GM20000 (cell line): ENCODE results near the gene ZNF341.

ENCODE experiments used
- DNase-seq: peaks from one replicate; pipeline ENCODE4 v3.0.0; 2012; ENCODE audit warnings: low spot score
- TF ChIP-seq, protein P1 (sequence below): IDR thresholded peaks from 2 replicates; pipeline ENCODE4 v1.5.1; 2012; ENCODE audit warnings: mild to moderate bottlenecking, control low read depth; ENCODE audit errors: extremely low read depth, missing control alignments

The ZNF341 gene

DNA sequence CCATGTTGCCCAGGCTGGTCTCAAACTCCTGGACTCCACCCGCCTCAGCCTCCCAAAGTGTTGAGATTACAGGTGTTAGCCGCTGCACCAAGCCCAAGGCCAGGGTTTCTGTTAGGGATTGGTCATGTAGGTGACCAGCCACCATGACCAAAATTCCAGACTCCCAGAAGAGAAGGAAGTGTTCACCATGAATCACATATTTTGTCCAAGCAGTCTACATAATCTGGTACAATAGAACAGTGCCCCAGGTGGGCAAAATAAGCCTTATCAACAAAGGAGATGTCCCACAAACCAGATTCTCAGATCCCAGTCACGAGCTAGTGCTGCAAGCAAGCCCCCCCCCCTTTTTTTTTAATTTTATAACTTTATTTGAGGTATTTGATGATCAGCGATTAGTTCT is 20.0 kb downstream of the ZNF341 start:
- no peak for DNase-seq
- TF ChIP-seq, protein P1, sequence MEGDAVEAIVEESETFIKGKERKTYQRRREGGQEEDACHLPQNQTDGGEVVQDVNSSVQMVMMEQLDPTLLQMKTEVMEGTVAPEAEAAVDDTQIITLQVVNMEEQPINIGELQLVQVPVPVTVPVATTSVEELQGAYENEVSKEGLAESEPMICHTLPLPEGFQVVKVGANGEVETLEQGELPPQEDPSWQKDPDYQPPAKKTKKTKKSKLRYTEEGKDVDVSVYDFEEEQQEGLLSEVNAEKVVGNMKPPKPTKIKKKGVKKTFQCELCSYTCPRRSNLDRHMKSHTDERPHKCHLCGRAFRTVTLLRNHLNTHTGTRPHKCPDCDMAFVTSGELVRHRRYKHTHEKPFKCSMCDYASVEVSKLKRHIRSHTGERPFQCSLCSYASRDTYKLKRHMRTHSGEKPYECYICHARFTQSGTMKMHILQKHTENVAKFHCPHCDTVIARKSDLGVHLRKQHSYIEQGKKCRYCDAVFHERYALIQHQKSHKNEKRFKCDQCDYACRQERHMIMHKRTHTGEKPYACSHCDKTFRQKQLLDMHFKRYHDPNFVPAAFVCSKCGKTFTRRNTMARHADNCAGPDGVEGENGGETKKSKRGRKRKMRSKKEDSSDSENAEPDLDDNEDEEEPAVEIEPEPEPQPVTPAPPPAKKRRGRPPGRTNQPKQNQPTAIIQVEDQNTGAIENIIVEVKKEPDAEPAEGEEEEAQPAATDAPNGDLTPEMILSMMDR, result no peak

DNA sequence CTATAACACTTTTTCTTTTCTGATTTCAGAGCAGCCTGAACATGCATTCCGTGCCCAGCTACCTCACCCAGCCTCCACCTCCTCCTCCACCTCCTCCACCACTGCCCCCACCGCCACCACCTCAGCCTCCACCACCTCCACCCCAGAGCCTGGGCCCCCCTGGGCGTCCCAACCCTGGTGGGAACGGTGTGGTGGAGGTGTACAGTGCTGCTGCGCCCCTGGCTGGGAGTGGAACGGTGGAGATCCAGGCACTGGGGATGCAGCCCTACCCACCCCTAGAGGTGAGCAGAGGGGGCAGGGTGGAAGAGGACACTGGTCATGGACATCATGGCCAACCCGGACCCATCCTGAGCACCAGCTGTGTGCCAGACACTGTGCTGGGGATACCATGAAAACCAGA is 21.3 kb downstream of the ZNF341 start:
- TF ChIP-seq, protein P1, result no peak
- DNase-seq, result no peak

DNA sequence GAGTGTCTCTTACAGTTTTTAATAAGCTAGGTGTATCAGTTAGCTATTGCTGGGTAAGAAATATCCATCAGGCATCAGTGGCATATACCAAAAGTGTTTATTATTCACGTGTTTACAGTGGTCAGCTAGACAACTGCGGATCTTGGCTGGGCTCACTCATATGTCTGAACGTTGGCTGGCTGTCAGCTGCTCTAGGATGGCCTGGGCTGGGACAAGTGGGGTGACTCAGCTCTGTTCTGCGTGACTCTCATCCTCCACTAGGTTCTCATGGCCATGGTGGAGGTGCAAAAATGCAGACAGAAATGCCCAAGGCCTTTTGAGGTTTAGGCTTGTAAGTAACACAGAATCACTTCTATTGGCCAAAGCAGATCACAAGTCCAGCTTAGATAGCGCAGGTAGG is 22.0 kb downstream of the ZNF341 start:
- TF ChIP-seq, protein P1, result no peak
- DNase-seq, result no peak

DNA sequence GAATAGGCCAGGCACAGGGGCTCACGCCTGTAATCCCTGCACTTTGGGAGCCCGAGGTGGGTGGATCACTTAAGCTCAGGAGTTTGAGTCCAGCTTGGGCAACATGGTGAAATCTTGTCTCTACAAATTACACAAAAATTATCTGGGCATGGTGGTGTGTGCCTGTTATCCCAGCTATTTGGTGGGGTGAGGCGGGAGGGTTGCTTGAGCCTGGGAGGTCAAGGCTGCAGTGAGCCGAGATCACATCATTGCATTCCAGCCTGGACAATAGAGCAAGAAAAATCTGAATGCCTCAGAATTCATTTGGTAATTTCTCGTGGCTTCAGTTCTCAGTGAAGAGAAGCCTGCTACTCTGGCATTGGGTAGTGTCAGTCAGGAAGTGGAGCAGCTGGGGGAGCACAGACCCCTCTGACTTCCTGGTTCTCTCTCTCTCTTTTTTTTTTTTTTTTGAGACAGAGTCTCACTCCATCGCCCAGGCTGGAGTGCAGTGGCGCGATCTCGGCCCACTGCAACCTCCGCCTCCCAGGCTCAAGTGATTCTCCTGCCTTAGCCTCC is 24.2 kb downstream of the ZNF341 start:
- DNase-seq, result peak; percentile 40

DNA sequence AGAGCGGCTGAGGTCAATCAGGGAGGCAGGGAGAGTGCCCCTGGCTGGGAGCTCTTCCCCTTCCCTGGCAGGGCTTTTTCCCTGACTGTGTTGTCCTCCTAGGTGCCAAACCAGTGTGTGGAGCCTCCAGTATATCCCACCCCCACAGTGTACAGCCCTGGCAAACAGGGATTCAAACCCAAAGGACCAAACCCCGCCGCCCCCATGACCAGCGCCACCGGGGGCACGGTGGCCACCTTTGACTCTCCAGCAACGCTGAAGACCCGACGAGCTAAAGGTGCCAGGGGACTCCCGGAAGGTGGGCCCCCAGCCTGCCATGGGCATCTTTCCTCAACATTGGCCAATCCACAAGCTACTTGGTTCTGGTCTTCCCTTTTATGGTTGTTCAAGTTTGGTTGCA is 25.2 kb downstream of the ZNF341 start:
- TF ChIP-seq, protein P1, result no peak
- DNase-seq, result no peak

DNA sequence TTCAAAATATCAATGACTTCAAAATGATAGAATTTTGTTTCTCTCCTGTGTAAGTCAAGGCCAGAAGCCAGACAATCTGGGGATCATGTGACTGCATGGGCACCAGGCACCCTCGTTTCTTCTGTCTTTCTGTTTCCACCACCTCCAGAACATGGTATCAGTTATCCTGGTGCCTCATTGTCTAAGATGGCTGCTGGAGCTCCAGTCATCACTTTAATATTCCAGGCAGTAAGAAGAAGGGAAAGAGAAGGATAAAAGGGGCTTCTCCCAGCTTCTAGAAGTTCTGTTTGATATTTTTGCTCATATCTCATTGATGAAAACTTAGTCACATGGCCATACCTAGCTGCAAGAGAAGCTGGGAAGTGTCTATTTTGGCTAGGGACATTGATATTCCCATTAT is 25.7 kb downstream of the ZNF341 start:
- TF ChIP-seq, protein P1, result no peak
- DNase-seq, result no peak

DNA sequence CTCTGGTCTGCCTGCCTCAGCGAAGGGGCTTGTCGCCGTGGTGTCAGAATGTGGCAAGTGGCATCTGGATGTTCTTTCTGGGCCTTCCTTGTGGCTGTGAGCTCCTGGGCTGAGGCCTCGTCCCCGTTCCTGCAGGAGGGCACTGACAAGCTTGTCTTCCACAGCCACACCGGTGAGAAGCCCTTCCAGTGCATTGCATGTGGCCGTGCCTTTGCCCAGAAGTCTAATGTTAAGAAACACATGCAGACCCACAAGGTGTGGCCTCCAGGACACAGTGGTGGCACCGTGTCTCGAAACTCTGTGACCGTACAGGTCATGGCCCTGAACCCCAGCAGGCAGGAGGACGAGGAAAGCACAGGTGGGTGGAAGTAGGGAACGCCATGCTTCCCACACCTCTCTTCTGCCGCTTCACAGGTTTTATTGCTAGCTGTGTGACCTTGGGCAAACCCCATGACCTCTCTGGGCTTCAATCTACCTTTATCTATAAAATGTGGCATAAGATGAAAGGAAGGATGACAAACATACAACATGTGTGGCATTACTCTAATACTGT is 30.0 kb downstream of the ZNF341 start:
- DNase-seq, result no peak
- TF ChIP-seq, protein P1, result no peak

DNA sequence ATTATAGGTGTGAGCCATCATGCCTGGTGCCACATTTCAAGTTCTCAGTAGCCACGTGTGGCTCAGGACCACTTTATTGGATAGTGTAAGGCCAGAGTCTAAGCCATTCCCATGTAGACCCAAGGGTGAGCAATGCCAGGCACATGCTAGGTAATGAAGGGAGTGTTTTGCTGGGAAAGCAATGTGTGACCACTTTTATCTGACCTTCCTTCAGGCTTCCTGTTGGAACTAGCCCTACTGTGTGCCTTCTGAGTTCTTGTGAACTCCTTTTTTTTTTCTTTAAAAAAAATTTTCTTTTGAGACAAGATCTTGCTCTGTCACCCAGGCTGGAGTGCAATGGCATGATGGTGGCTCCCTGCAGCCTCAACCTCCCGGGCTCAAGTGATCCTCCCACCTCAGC is 33.3 kb downstream of the ZNF341 start:
- no peak for DNase-seq
- TF ChIP-seq, protein P1, result no peak
